ENCODE results near the gene MX2. TPM values are rescaled to one million over a fixed set of nuclear protein-coding genes. Genes with fewer than 3 reads are reported as not detected.
A peak's percentile ranks its signal among the peaks of the same experiment; 100 is the strongest.

MX2 gene
- total RNA-seq, 1 donor = 2.6 TPM

- DNase-seq (ENCODE audit: low read depth) = no peak
- TF ChIP-seq CTCF (IDR thresholded peaks at IDR 0.05; ENCODE audit: insufficient read depth, low read depth, low read length) = no peak
- H3K4me3 ChIP-seq (ENCODE audit: low read depth, low read length) = no peak overlapping the region
These were observed 25.4 kb downstream of the MX2 start for GRCh38 chr21:41387042-41387819.

DNA sequence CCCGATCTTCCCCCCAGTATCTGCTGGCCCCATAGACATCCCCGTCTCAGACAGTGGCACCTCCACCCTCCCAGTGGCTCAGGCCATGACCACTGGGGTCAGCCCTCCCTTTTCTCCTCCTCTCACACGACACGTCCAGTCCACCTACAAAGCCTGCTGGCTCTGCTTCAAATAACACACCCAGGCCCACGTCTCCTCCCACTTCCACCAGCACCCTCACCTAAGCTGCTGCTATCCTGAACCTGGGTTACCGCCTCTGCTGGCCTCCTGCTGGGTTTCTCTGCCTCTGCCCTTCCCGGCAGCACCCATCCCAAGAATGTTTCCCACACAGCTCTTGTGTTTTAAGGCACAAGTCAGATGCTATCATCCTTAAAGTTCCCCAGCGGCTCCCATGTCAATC lies 26.0 kb downstream of the MX2 start:
- no peak overlapping the region for H3K4me3 ChIP-seq (ENCODE audit: low read depth, low read length)
- DNase-seq (ENCODE audit: low read depth) = no peak
- TF ChIP-seq CTCF (IDR thresholded peaks at IDR 0.05; ENCODE audit: insufficient read depth, low read depth, low read length) = no peak

GRCh38 chr21:41388259-41388658 lies 26.4 kb downstream of the MX2 start:
- TF ChIP-seq CTCF (IDR thresholded peaks at IDR 0.05; ENCODE audit: insufficient read depth, low read depth, low read length) = no peak
- DNase-seq (ENCODE audit: low read depth) = no peak
- no peak overlapping the region for H3K4me3 ChIP-seq (ENCODE audit: low read depth, low read length)

- no peak for TF ChIP-seq CTCF (IDR thresholded peaks at IDR 0.05; ENCODE audit: insufficient read depth, low read depth, low read length)
- no peak overlapping the region for H3K4me3 ChIP-seq (ENCODE audit: low read depth, low read length)
- DNase-seq (ENCODE audit: low read depth) = no peak
These were observed 28.3 kb downstream of the MX2 start for GRCh38 chr21:41390043-41390639.

DNA sequence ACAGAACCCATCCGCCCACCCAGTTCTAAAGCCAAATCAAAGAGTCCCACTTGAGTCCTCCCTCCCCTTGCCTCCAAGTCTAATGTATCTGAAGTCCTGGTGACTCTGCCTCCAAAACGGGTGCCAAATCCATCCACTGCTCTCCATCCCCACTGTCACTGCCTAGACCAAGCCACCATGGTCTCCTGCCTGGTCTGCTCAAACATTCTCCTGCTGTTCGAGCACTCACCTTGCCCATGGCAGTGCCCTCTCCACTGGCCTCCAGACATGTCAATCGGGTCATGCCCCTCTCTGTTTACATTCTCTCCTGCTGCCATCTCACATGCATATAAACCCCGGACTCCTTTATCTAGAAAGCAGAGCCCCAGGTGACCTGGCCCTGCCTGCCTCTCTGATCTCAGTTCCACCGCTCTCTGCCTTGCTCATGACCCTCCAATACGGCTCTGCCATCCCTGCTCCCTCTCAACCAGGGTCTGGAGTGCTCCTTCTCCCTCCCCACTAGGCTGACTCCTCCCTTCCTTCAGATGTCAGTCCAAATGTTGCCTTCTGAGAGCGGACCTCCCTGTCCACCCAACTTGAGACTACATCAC lies 32.1 kb downstream of the MX2 start:
- no peak for DNase-seq (ENCODE audit: low read depth)
- no peak for TF ChIP-seq CTCF (IDR thresholded peaks at IDR 0.05; ENCODE audit: insufficient read depth, low read depth, low read length)
- H3K4me3 ChIP-seq (ENCODE audit: low read depth, low read length) = no peak overlapping the region

DNA sequence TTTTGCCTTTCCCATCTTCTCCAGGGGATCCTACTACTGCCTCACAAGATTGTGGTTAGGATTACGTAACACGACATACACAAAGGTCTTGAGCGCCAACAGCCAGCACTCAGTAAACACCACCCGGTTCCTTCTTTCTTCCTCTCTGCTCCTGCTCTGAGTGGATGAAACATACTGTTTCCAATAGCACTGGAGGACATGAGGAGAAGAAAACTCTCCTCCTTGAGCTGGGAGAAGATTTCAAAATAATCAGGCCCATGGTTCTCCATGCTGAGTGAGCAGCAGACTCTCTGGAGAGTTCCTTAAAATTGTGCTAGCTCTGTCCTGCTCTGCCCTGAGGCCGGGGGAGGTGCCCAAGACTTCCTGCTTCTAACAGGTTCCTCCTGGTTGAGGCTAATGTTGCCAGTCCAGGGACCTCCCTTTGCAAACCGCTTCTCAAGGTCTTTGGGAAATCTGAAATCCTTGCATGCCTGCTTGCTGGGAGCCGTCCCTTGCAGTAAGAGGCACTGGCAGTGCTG lies 34.8 kb downstream of the MX2 start:
- no peak for TF ChIP-seq CTCF (IDR thresholded peaks at IDR 0.05; ENCODE audit: insufficient read depth, low read depth, low read length)
- peak; percentile 42 for DNase-seq (ENCODE audit: low read depth)
- H3K4me3 ChIP-seq (ENCODE audit: low read depth, low read length) = no peak overlapping the region

Data from fibroblast of villous mesenchyme (primary cell).